Measurements from ENCODE around the gene PFDN5. TPM values are rescaled to one million over a fixed set of nuclear protein-coding genes. Genes with fewer than 3 reads are reported as not detected.

Gene PFDN5
- total RNA-seq, 1 experiment from 2014 or later = 288 TPM

DNA sequence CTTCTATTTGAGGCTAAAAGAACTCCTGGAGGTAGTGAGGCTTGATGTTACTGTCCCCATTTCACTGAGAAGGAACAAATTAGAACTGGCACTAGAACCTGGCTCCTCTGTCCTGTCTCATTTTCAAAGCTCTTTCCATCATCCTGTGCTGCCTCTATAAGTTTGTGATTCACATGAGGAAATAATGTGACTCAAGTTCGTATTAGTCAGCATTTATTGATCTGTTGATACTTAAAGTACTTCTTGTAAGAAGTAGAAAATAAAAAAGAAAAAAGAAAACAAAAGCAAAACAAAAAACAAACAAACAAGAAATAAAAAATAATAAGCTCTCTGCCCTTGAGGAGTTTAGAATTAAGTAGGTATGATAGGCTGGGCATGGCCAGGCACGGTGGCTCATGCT is 29.6 kb upstream of the PFDN5 start:
- Histone ChIP-seq H3K4me1 (ENCODE audit: insufficient read depth, low read length, poor library complexity, severe bottlenecking) (peaks cover 18% of the 10 kb centered on the region), H3K27me3 (replicated peaks; ENCODE audit: insufficient read depth, low read depth, low read length, poor library complexity) (no peaks in the 10 kb centered on the region), H3K4me3 (ENCODE audit: low read depth, low read length, poor library complexity, severe bottlenecking) (no peak overlapping the region), H3K36me3 (ENCODE audit: insufficient read depth, low read length, poor library complexity, severe bottlenecking) (peaks cover 22% of the 10 kb centered on the region), H3K9me3 (ENCODE audit: low read depth, low read length, poor library complexity, severe bottlenecking) (no peaks in the 10 kb centered on the region), H3K27ac (ENCODE audit: low read depth, low read length, poor library complexity, severe bottlenecking) (no peak overlapping the region)
- intact Hi-C loops (cut with micrococcal nuclease; ENCODE audit: unreplicated experiment) = loop anchor here (5.0 kb wide), 1 partner anchor 43 kb away; no protein-coding TSS in a partner anchor
- TF ChIP-seq CTCF (conservative IDR thresholded peaks at IDR 0.05; ENCODE audit: low read depth, low read length) = no peak
- TF ChIP-seq EZH2 (IDR thresholded peaks at IDR 0.05; ENCODE audit: borderline replicate concordance, low read depth, low read length, poor library complexity, severe bottlenecking) = no peak
- ChIA-PET CTCF (interaction anchor here (0.6 kb wide), 1 partner anchor 45 kb away, joined by 8 read pairs; no protein-coding TSS in a partner anchor), POLR2A (ENCODE audit: low non-redundant PET) (no interaction called here)
- no peak for DNase-seq (ENCODE audit: low spot score)
- BruUV-seq (replicated peaks) = no TSS peak

- Histone ChIP-seq H3K36me3 (ENCODE audit: insufficient read depth, low read length, poor library complexity, severe bottlenecking) (peaks cover 37% of the 10 kb centered on the region), H3K4me1 (ENCODE audit: insufficient read depth, low read length, poor library complexity, severe bottlenecking) (peaks cover 18% of the 10 kb centered on the region), H3K9me3 (ENCODE audit: low read depth, low read length, poor library complexity, severe bottlenecking) (no peaks in the 10 kb centered on the region), H3K27ac (ENCODE audit: low read depth, low read length, poor library complexity, severe bottlenecking) (peak overlapping the region; percentile 87), H3K27me3 (replicated peaks; ENCODE audit: insufficient read depth, low read depth, low read length, poor library complexity) (no peaks in the 10 kb centered on the region), H3K4me3 (ENCODE audit: low read depth, low read length, poor library complexity, severe bottlenecking) (peak overlapping the region; percentile 86)
- ChIA-PET CTCF (interaction anchor here (0.6 to 1.9 kb wide), 3 partner anchors 54 to 113 kb away, joined by 3 to 9 read pairs (median 4); no protein-coding TSS in a partner anchor), POLR2A (ENCODE audit: low non-redundant PET) (no interaction called here)
- TF ChIP-seq EZH2 (IDR thresholded peaks at IDR 0.05; ENCODE audit: borderline replicate concordance, low read depth, low read length, poor library complexity, severe bottlenecking) (no peak), CTCF (conservative IDR thresholded peaks at IDR 0.05; ENCODE audit: low read depth, low read length) (no peak)
- DNase-seq (ENCODE audit: low spot score) = no peak
- intact Hi-C loops (cut with micrococcal nuclease; ENCODE audit: unreplicated experiment) = loop anchor here (5.0 kb wide), 1 partner anchor 45 kb away; no protein-coding TSS in a partner anchor
- no TSS peak for BruUV-seq (replicated peaks)
Measured at GRCh38 chr12:53267306-53267998, 27.9 kb upstream of the PFDN5 start.

GRCh38 chr12:53267999-53268629 is 27.2 kb upstream of the PFDN5 start, which contains the start of gene ESPL1:
TSS of gene ESPL1 (plus strand) at chr12:53268299. CDS start at chr12:53268767, 468 bp downstream.
- no TSS peak for BruUV-seq (replicated peaks)
- Histone ChIP-seq H3K27me3 (replicated peaks; ENCODE audit: insufficient read depth, low read depth, low read length, poor library complexity) (no peaks in the 10 kb centered on the region), H3K4me3 (ENCODE audit: low read depth, low read length, poor library complexity, severe bottlenecking) (peak within 1 kb of the TSS; percentile 86), H3K4me1 (ENCODE audit: insufficient read depth, low read length, poor library complexity, severe bottlenecking) (peaks cover 18% of the 10 kb centered on the region), H3K36me3 (ENCODE audit: insufficient read depth, low read length, poor library complexity, severe bottlenecking) (peaks cover 42% of the 10 kb centered on the region), H3K9me3 (ENCODE audit: low read depth, low read length, poor library complexity, severe bottlenecking) (no peaks in the 10 kb centered on the region), H3K27ac (ENCODE audit: low read depth, low read length, poor library complexity, severe bottlenecking) (peak within 1 kb of the TSS; percentile 87)
- peak; percentile 89 for DNase-seq (ENCODE audit: low spot score)
- TF ChIP-seq EZH2 (IDR thresholded peaks at IDR 0.05; ENCODE audit: borderline replicate concordance, low read depth, low read length, poor library complexity, severe bottlenecking) (no peak), CTCF (conservative IDR thresholded peaks at IDR 0.05; ENCODE audit: low read depth, low read length) (peak; percentile 47)
- ChIA-PET CTCF (interaction anchor here (0.6 to 1.9 kb wide), 3 partner anchors 54 to 112 kb away, joined by 3 to 9 read pairs (median 4); no protein-coding TSS in a partner anchor), POLR2A (ENCODE audit: low non-redundant PET) (interaction anchor here (0.7 kb wide), 1 partner anchor 169 kb away, joined by 3 read pairs; no protein-coding TSS in a partner anchor)
- intact Hi-C loops (cut with micrococcal nuclease; ENCODE audit: unreplicated experiment) = loop anchor here (5.0 kb wide), 1 partner anchor 46 kb away; no protein-coding TSS in a partner anchor
